NCI-H510A treated with DMSO at 0.1 percent for 48 hours (cell line): ENCODE results near the gene ACOT11.

Experiments
- DNase-seq: peaks from one replicate; lab custom pipeline; 2025; lab: John Stamatoyannopoulos, UW

ACOT11 gene

DNA sequence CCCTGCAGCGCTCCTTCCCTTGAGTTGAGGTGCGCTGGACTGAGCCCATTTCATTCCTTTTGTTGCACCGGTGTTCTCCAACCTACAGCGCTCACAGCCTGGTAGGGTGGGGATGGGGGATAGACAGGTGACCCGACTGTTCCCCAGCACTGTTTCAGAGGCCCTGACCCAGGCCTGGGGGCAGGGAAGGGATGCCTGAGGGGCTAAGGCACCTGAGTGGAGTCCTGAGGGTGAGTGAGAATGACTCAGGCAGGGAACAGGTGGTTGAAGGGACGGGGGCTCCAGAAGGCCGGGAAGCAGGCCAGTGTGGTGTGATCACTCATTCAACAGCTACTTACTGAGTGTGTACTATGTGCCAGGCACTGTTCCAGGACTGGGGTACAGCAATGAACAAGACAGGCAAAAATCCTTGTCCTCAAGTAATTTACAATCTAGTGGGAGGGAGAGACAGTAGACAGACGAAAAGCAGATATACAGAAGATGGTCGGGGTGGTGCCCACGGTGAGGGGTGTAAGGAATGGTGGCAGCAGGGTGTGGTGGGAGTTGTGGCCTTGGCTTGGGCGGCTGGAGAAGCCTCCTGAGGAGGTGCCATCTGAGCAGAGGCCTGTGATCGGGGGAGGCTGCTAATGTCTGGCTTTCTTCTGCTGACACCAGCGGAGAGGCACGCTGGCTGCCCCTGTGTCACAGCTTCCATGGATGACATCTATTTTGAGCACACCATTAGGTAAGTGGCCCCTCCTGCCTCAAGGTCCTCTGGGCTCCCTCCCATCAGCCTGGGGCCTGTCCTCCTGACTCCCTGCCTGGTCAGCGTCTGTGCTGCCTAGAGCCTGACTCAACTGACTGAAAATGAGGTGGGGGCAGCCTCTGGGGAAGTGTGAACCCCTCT, 37.4 kb downstream of the ACOT11 start:
- no peak for DNase-seq

DNA sequence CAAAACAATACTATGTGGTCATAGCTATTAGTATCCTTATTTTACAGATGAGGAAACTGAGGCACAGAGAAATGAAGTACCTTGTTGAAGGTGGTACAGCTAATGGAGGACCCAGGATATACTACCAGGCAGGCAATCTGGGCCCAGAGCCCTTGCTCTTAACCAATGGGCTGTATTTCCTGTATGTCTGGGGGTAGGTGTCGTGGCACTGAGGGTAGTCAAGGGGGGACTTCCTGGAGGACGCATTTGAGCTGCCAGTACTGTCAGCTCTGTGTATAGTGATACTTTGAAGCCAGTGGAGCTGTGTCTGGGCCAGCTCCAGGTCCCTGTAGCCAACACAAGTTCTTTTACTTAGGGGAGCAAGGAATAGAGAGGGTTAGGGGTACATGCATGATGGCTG, 40.3 kb downstream of the ACOT11 start:
- DNase-seq: no peak

DNA sequence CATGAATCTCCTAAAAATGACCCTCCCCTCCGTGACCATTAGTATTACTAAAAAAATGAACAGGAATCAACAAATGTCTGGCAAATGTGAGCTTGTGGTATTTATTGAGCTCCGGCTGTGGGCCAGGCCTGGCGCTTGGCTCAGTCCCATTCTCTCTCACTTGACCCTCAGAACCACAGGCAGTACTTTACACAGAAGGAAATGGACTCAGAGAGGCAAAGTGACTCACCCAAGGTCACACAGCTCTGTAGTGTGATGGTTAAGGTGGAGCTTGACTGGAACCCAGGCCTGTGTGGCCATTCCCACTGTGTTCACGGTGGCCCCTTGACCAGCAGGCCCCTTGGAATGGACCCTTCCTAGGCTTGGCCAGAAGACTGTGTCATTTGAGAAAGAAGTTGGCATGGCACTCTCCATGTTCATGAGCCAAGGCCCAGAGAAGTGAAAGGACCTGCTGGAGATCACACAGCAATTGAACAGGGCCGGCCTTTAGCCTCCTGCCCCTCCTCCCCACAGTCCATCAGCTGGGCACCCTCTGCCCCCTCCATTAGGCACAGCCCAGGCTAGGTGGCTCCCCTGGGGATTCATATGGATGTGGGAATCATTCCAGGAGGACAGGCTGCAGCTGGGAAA, 43.2 kb downstream of the ACOT11 start:
- no peak for DNase-seq

DNA sequence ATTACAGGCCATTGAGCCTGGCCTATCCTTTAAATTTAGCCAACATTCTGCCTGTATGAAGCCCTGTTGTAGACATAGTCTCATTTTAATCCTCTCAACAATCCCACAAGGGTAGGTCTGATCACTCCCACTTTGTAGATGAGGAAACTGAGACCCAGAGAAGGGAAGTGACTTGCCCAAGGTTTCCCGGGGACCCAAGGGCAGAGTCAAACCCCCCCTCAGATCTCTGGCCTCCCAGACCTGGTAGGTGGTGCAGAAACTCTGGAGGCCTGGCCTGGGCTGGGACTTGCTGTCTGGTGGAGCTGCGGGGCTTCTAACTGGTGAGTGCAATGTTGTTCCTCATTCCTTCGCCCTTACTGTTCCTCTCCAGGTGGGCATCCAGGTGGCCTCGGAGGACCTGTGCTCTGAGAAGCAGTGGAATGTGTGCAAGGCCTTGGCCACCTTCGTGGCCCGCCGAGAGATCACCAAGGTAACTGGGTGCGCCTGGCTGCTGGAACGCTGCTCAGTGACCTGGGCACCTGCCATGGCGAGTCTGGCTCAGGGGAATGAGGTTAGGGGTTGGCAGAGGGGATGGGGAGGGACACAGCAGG, 45.6 kb downstream of the ACOT11 start:
- DNase-seq: no peak

GRCh38 chr1:54594463-54594862, 46.4 kb downstream of the ACOT11 start:
- DNase-seq: no peak

GRCh38 chr1:54595956-54596498, 48.0 kb downstream of the ACOT11 start:
- no peak for DNase-seq

DNA sequence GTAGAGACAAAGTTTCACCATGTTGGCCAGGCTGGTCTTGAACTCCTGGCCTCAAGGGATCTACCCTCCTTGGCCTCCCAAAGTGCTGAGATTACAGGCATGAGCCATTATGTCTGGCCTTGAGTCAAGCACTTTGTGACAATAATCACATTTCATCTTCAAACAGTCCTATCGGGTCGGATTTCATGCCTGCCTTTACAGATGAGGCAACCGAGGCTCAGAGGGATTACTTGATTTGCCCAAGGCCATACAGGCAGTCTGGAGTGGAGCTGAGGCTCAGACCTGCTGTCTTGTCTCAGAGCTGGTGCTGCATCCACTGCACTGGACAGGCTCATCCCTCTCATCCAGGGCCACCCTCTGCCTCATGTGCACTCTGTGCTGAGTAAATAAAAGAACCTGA, 48.7 kb downstream of the ACOT11 start:
- no peak for DNase-seq

- no peak for DNase-seq
These were observed 49.5 kb downstream of the ACOT11 start for GRCh38 chr1:54597455-54598030.

- DNase-seq: no peak
These were observed 51.3 kb downstream of the ACOT11 start for GRCh38 chr1:54599211-54599823.

- DNase-seq: no peak
These were observed 53.1 kb downstream of the ACOT11 start for GRCh38 chr1:54600947-54601721.

DNA sequence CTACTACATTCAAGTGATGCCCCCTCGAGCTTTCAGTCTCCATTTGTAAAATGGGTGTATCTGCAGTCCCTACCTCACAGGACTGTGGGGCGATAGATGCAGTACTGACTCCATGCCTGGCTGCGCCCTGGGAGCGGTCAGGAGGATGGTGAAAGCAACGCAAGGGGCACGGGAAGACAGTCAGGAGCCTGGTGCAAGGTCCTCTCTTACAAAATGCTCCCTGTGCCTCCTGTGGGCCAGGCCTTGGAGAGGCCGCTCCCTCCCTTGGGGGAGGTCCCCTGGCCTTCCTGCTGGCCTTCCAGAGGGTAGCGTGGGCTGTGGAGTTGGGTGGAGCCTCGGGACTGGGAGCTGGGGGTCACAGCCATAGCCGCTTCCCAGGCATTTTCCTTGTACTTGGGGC, 53.7 kb downstream of the ACOT11 start:
- DNase-seq: no peak

DNA sequence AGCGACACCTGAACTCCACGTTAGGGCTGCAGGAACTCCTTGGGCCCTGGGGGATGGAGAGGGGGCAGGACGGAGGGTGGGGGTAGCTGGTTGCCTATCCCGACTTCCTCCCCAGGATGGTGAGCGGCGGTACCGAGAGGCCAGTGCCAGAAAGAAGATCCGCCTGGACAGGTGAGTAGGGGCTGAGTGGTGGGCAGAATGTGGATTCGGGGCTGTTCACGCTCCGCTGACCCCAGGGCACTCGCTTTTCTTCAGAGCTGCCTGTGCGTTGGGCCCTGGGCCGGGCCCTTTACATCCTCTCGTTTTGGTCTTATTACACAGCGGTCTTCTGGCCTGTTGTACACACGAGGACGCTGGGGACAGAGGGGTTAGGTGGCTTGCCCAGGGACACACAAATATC, 54.5 kb downstream of the ACOT11 start:
- DNase-seq: no peak

DNA sequence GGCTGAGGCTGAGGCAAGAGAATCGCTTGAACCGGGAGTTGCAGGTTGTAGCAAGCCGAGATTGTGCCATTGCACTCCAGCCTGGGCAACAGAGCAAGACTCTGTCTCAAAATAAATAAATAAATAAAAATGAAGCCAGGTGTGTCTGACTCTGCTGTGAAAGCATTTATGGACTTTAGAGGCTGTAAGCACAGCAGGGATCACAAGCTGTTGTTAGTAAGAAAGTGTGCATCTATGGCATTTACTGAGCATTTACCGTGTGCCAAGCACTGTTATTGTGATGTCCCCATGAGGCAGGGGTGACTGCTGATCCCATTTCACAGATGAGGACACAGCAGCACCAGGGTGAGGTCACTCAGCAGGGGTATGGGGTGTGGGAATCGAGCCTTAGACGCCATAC, 55.2 kb downstream of the ACOT11 start:
- no peak for DNase-seq

DNA sequence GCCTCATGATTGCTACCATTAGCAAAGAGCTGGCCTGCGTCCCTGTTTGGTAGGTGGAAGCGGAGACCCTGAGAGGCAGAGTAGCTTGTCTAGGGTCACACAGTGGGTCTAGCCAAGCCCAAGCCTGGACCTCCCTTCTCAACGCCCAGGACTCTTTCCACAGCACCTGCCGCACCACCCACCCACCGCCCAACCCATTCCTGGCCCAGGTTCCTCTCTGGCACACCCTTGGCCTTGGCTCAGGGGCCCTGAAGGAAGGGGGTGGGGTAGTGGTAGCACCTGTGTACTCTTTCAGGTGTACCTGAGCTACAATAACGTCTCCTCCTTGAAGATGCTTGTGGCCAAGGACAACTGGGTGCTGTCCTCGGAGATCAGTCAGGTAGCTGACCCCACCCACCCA, 56.0 kb downstream of the ACOT11 start:
- no peak for DNase-seq

- DNase-seq: peak; percentile 55
These were observed 56.7 kb downstream of the ACOT11 start for GRCh38 chr1:54604572-54605370.

DNA sequence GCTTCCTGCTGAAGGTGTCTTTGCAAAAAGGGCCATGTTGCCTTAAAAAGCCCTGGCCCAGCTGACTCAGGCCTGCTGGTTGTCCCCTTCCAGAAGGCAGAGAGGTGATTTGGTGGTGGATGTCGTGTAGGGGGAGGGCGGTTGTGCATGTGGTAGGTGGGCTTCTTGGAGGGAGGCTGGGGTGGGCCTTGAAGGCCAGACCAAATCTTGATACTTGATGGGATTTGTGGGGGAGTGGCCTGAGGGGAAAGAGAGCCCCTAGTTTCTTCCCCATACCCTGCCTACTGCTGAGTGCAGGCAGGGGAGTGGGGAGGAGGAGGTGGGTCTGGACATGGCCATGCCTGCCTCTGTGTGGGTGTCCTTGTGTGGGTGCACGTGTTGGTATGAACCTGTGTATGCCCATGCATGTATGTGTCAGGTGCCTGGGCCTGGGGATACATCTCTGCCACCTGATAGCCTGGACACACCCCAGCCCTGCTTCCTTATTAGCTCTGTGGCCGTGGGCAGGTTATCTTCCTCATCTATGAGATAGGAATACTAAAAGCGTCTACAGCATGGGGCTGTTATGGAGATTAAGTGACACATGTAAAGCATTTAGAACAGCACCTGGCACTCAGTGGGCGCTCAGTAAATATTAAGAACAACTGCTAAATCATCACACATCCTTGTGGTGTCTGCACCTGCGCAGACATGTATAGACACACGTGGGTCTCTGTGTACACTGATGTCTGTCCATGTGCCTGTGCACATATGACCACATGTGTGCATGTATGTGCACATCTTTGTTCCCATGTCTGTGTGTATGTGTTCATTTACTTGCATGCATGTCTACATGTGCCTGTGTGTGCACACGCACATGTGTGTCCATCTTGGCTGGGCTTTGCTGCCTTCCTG, 58.3 kb downstream of the ACOT11 start:
- peak; percentile 27 for DNase-seq

- no peak for DNase-seq
These were observed 58.9 kb downstream of the ACOT11 start for GRCh38 chr1:54606990-54607325.

DNA sequence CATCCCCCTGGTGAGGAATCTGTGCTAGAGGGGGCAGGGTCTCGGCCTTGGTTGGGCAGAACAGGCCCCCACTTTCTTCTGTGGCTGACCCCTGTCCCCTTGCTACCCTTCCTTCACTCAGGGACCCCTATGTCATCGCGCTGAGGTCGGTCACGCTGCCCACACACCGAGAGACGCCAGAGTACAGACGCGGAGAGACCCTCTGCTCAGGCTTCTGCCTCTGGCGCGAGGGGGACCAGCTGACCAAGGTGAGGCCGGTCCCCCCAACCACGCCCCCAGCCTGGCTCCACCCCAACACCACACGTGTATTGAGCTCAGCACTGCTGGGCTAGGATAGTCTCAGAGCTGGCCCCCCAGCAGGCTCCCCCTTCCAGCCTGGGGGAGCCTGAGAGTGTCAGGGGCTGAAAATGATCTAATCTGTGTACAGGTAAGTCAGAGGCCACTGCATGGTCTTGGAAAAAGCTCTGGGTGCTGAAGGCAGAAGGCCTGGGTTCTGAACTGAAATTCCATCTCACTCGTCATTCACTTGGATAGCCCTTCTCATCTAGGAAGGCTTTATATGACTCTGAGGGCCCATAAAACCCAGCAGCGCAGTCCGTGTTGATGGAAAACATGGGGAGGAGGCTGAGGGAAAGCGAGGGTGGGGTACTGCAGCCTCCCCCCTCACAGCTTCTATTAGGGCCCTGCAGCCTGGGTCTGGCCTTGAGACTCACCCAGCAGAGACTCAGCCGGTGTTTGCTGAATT, 60.0 kb downstream of the ACOT11 start:
- no peak for DNase-seq
